GM18867 (cell line): ENCODE results near the gene KIAA0232.
"Not testable (repeated sequence)": the region's sequence is repeated elsewhere in the genome, so short reads cannot be mapped to it uniquely, and the experiment has no call there.

Source experiments
- ATAC-seq: cut with Tn5 transposase; IDR thresholded peaks from one replicate; pipeline ENCODE4 v1.9.1; 2021; ENCODE audit warnings: mild to moderate bottlenecking, moderate library complexity; ENCODE audit not compliant: unreplicated experiment

KIAA0232 gene

DNA sequence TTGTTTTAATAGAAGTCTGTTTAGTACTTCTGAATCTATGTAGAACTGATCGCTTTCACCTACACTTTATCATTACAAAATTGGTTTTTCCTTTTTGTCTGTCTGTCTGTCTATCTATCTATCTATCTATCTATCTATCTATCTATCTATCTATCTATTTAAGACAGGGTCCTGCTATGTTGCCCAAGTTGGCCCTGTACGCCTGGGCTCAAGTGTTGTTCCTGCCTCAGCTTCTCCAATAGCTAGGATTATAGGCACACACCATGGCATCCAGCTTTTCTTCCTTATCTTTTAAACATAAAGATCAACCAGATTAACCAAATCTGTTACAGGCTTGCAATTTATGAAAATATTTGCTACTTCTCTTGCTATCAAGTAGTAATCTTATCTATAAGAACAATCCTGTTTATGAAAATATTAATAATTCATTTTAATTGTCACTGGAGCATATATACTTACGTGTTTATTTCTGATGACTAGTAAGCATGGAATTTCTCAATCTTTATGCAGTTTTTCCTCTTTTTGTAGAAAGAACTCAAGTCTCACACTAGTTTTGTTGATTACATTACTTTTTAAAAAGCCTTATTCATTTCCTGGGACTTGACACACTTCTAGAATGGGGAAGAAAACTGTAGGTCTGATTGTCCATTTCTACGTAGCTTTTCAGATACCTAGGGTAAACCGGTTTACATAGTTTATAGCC lies 24.5 kb downstream of the KIAA0232 start:
- no peak for ATAC-seq

- ATAC-seq, result no peak
Measured at GRCh38 chr4:6808259-6808658, 25.7 kb downstream of the KIAA0232 start.

DNA sequence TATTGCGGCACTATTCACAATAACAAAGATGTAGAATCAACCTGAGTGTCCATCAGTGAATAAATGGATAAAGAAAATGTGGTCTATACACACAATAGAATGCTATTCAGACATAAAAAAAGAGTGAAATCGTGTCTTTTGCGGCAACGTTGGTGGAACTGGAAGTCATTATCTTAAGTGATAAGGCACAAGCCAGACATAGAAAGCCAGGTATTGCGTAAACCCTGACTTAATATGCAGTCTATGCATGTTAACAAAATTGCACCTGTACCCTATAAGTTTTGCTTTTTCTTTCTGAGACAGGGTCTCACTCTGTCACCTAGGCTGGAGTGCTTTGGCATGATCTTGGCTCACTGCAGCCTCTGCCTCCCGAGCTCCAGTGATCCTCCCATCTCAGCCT lies 28.6 kb downstream of the KIAA0232 start:
- no peak for ATAC-seq

GRCh38 chr4:6812766-6813165 lies 30.2 kb downstream of the KIAA0232 start:
- no peak for ATAC-seq

DNA sequence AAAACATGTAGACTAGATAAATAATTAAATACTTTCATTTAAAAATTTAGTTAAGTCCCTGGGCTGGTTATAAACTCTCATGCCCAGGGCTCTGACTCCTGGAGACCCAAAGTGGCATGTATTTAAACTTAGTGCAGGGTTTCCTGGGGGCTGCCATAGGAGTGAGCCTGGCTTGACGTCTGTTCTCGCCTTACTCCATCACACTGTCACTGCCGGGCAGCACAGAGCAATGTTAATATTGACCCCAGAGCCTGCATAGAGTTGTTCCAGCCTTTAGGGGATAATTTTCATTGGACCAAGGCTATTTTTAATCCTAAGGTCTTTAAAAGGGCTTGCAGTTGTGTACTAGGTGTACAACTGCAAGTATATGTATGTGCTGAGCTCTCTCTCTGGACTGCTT lies 31.2 kb downstream of the KIAA0232 start:
- no peak for ATAC-seq

DNA sequence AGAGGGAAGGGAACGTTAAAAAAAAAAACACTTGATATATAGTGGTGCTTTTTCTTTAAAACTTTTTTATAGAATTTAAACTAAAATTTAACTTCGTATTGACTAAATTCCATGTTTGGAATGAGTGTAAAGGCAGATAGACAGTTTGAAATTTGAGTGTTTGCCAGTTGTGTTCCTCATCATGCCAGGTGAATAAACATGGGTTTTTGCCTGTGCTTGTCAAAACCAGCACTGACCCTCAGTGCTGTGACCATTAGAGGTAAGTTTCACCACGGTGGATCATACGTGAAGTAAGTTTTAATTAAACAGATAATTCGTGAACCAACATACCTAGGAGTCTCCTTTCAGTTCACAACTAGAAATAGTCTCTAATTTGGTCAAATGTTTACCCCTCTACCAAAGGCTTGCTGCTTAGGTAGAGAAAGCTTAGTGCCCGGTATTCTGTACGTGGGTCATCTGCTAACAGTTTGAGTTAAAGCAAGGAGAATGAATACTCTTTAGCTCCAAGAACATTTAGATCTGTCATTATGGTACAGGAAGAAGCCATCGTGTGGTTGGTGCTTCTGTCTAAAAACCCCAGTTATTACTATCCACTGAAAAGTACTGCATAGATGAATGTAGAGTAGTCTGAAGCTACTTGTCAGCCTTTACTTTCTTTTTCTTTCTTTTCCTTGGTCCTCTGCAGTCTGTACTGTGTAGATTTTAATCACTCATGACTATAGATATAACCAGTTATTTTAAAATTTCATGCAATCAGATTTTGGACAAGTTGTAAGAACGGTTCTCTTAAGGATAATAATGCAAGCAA lies 32.7 kb downstream of the KIAA0232 start:
- no peak for ATAC-seq

GRCh38 chr4:6819295-6819694 lies 36.8 kb downstream of the KIAA0232 start:
- no peak for ATAC-seq

- ATAC-seq, result no peak
Measured at GRCh38 chr4:6820695-6821094, 38.2 kb downstream of the KIAA0232 start.

DNA sequence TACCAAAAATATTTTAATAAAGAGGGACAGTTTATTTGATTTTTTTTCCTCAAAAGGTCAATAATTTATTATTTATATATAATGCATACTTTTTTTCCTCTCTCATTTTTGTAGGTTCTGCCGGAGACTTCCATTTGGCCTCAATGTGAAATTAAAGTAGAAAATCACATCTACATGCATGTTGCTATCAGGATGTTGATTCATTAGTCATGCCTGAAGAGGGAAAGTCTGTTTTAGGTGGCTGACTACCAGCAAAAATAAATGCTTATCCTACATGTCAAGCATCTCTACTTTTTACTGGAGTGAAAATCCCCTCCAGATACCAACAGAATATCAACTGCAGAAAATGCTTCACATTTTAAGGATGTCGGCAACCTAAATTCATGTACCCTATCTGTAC lies 41.5 kb downstream of the KIAA0232 start:
- ATAC-seq, result no peak

DNA sequence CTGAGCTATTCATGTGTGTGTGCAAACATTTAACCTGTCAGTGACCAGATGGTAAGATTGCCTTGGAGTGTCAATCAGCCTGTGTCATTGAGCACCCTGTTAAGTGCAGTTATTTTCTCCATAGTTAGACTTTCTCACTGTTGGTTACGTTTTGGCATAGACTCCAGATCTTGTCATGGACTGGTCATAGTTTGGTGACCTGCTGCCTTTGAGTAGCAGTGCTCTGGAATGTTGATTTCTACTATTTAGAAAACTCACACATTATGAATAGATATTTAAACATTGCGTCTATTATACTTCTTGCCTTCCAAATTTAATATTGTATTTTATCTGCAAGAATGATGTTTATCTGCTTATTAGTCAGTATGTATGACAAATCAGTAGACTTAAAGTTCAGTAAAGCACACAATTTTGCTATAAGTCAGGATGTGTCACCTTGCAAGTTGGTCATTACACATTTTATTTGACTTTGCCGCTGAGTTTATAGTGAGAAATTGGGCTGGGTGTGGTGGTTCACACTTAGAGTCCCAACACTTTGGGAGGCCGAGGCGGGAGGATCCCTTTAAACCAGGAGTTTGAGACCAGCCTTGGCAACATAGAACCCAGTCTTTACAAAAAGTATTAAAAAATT lies 42.4 kb downstream of the KIAA0232 start:
- no peak for ATAC-seq

GRCh38 chr4:6825403-6825802 lies 42.9 kb downstream of the KIAA0232 start:
- ATAC-seq, result no peak

GRCh38 chr4:6826781-6827508 lies 44.4 kb downstream of the KIAA0232 start:
- no peak for ATAC-seq

DNA sequence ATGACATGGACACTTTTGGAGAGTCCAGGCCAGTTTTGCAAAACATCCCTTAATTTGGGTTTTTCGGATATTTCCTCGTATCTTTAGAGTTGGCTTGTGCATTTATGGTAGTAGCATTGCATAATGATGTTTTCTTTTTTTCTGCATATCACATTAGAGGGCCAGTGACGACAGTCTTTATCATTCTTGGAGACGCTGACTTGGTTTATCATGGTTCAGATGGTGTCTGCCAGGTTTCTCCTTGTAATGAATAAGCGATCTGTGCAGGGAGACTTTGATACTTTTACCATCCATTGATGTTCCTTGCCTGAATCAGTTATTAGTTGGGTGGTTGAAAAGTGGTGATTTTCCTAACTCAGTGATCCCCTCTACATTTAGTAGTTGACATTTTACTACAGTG lies 46.6 kb downstream of the KIAA0232 start:
- no peak for ATAC-seq

- ATAC-seq, result no peak
Measured at GRCh38 chr4:6834867-6835266, 52.3 kb downstream of the KIAA0232 start.

- ATAC-seq, result not testable (repeated sequence)
Measured at GRCh38 chr4:6835616-6836015, 53.1 kb downstream of the KIAA0232 start.

GRCh38 chr4:6837106-6837505 lies 54.6 kb downstream of the KIAA0232 start:
- ATAC-seq, result not testable (repeated sequence)

DNA sequence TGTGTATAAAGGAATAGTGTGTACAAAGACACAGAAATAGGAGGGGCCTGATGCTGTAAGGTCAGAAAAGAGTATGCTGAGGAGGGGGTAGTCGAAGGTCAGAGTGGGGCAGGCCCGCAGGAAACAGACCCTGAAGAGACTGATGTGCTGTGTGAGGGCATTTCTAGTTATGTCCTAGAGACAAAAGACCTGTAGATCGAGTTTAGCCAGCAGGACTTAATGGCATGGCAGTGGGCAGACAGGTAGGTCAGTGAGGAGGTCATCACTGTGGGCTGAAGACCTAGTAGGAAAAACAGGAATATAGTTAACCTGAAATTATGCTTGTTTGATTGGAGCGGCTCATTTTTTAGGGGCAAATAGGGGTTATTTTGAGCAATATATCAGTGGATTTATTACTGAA lies 57.1 kb downstream of the KIAA0232 start:
- no peak for ATAC-seq

- ATAC-seq, result no peak
Measured at GRCh38 chr4:6840062-6840976, 57.8 kb downstream of the KIAA0232 start.

GRCh38 chr4:6845027-6845426 lies 62.5 kb downstream of the KIAA0232 start:
- ATAC-seq, result no peak

DNA sequence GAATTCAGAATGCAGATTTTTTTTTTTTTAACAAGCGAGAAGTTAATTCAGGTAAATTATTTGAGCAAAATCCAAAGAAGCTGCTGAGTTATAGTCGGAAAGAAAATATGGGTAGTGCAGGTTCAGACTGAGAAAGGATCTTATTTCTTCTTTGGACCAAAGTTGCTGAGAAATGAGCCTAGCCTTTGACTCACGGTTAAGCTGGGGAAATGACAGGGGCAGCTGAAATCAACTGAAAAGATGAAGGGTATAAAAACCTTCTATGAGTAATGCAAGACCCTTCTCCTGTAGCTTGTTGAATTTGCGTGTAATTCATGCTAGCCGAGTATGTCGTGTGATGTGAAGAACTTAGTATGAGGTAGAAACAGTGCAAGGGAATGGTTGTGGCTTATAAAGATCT lies 63.0 kb downstream of the KIAA0232 start:
- no peak for ATAC-seq
